Measurements from ENCODE around the gene CCR2. TPM values are rescaled to one million over a fixed set of nuclear protein-coding genes. Genes with fewer than 3 reads are reported as not detected.

The CCR2 gene
- total and polyA plus RNA-seq, 2 donors from 2014 or later: 0.62 to 8.1 TPM

- Histone ChIP-seq H3K9me3 (ENCODE audit: control insufficient read depth in 2 of 3, insufficient read depth in 1 of 3, low read length in 3 of 3) (no peaks in the 10 kb centered on the region), H3K27ac (ENCODE audit: low read depth in 2 of 2, low read length in 2 of 2) (no peak overlapping the region), H3K4me1 (ENCODE audit: control insufficient read depth in 2 of 3, insufficient read depth in 2 of 3, low read depth in 1 of 3, low read length in 3 of 3) (no peaks in the 10 kb centered on the region), H3K27me3 (ENCODE audit: control insufficient read depth, insufficient read depth, low read length) (no peaks in the 10 kb centered on the region), H3K9ac (ENCODE audit: low read length in 3 of 3) (no peak overlapping the region), H3K36me3 (ENCODE audit: control insufficient read depth in 2 of 3, insufficient read depth in 3 of 3, low read length in 3 of 3) (no peaks in the 10 kb centered on the region), H3K4me3 (ENCODE audit: low read length in 3 of 3) (no peak overlapping the region)
- FAIRE-seq (no peak), DNase-seq (no peak)
- TF ChIP-seq, protein P1, sequence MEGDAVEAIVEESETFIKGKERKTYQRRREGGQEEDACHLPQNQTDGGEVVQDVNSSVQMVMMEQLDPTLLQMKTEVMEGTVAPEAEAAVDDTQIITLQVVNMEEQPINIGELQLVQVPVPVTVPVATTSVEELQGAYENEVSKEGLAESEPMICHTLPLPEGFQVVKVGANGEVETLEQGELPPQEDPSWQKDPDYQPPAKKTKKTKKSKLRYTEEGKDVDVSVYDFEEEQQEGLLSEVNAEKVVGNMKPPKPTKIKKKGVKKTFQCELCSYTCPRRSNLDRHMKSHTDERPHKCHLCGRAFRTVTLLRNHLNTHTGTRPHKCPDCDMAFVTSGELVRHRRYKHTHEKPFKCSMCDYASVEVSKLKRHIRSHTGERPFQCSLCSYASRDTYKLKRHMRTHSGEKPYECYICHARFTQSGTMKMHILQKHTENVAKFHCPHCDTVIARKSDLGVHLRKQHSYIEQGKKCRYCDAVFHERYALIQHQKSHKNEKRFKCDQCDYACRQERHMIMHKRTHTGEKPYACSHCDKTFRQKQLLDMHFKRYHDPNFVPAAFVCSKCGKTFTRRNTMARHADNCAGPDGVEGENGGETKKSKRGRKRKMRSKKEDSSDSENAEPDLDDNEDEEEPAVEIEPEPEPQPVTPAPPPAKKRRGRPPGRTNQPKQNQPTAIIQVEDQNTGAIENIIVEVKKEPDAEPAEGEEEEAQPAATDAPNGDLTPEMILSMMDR (IDR thresholded peaks at IDR 0.05; ENCODE audit: borderline replicate concordance, extremely low read depth, insufficient read depth): no peak
- intact Hi-C loops (cut with DNase I): no loop called here
These were observed 4.2 kb upstream of the CCR2 start for GRCh38 chr3:46349484-46350261.

DNA sequence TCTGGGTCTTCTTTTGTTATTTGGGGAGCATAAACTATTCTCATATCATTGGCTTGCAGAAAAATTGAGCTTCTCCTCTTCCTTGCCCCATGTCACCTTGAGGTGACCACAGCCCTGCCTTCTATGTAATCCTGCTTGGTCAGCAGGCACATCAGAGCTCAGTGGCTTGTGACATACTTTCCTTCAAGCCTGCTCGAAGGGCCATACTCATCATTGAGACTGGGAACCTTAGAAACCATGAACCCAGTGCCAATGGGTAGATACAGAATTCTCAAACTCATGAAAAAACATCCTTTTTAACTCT is 3.7 kb upstream of the CCR2 start:
- FAIRE-seq (no peak), DNase-seq (no peak)
- Histone ChIP-seq H3K4me1 (ENCODE audit: control insufficient read depth in 2 of 3, insufficient read depth in 2 of 3, low read depth in 1 of 3, low read length in 3 of 3) (no peaks in the 10 kb centered on the region), H3K27ac (ENCODE audit: low read depth in 2 of 2, low read length in 2 of 2) (no peak overlapping the region), H3K9ac (ENCODE audit: low read length in 3 of 3) (no peak overlapping the region), H3K9me3 (ENCODE audit: control insufficient read depth in 2 of 3, insufficient read depth in 1 of 3, low read length in 3 of 3) (no peaks in the 10 kb centered on the region), H3K27me3 (ENCODE audit: control insufficient read depth, insufficient read depth, low read length) (no peaks in the 10 kb centered on the region), H3K4me3 (ENCODE audit: low read length in 3 of 3) (no peak overlapping the region), H3K36me3 (ENCODE audit: control insufficient read depth in 2 of 3, insufficient read depth in 3 of 3, low read length in 3 of 3) (no peaks in the 10 kb centered on the region)
- TF ChIP-seq, protein P1 (IDR thresholded peaks at IDR 0.05; ENCODE audit: borderline replicate concordance, extremely low read depth, insufficient read depth): no peak
- intact Hi-C loops (cut with DNase I): no loop called here

- intact Hi-C loops (cut with DNase I): no loop called here
- H3K4me1 ChIP-seq (ENCODE audit: control insufficient read depth in 2 of 3, insufficient read depth in 2 of 3, low read depth in 1 of 3, low read length in 3 of 3): no peaks in the 10 kb centered on the region
- FAIRE-seq: no peak
These were observed 2.3 kb upstream of the CCR2 start for GRCh38 chr3:46351646-46352045.

More at GRCh38 chr3:46351646-46352045, 2.3 kb upstream of the CCR2 start:
- Histone ChIP-seq H3K27ac (ENCODE audit: low read depth in 2 of 2, low read length in 2 of 2) (no peak overlapping the region), H3K36me3 (ENCODE audit: control insufficient read depth in 2 of 3, insufficient read depth in 3 of 3, low read length in 3 of 3) (no peaks in the 10 kb centered on the region), H3K9me3 (ENCODE audit: control insufficient read depth in 2 of 3, insufficient read depth in 1 of 3, low read length in 3 of 3) (no peaks in the 10 kb centered on the region), H3K27me3 (ENCODE audit: control insufficient read depth, insufficient read depth, low read length) (no peaks in the 10 kb centered on the region), H3K4me3 (ENCODE audit: low read length in 3 of 3) (no peak overlapping the region), H3K9ac (ENCODE audit: low read length in 3 of 3) (no peak overlapping the region)
- no peak for DNase-seq
- TF ChIP-seq, protein P1 (IDR thresholded peaks at IDR 0.05; ENCODE audit: borderline replicate concordance, extremely low read depth, insufficient read depth): no peak
